GM18519 (cell line): ENCODE measurements around the gene TTC21B.
"Not testable (repeated sequence)": the region's sequence is repeated elsewhere in the genome, so short reads cannot be mapped to it uniquely, and the experiment has no call there.

ENCODE experiments used
- ATAC-seq: cut with Tn5 transposase; IDR thresholded peaks from one replicate; pipeline ENCODE4 v1.9.1; 2021; ENCODE audit warnings: mild to moderate bottlenecking, moderate library complexity; ENCODE audit not compliant: unreplicated experiment, low FRiP score

TTC21B gene

GRCh38 chr2:165953655-165954606, at the start of gene TTC21B:
TSS of gene TTC21B (minus strand) at chr2:165953776. CDS start at chr2:165953705, 71 bp downstream.
- peak; percentile 82 for ATAC-seq

- no peak for ATAC-seq
Observed at GRCh38 chr2:166000401-166000800, 46.8 kb upstream of the TTC21B start.

GRCh38 chr2:165990846-165991245, 37.3 kb upstream of the TTC21B start:
- no peak for ATAC-seq

GRCh38 chr2:165989851-165990250, 36.3 kb upstream of the TTC21B start:
- ATAC-seq, result no peak

GRCh38 chr2:165985120-165985519, 31.5 kb upstream of the TTC21B start:
- no peak for ATAC-seq

- not testable (repeated sequence) for ATAC-seq
Observed at GRCh38 chr2:165972161-165972560, 18.6 kb upstream of the TTC21B start.

- no peak for ATAC-seq
Observed at GRCh38 chr2:165970663-165971062, 17.1 kb upstream of the TTC21B start.

- no peak for ATAC-seq
Observed at GRCh38 chr2:165969227-165969626, 15.7 kb upstream of the TTC21B start.

- no peak for ATAC-seq
Observed at GRCh38 chr2:165967746-165968145, 14.2 kb upstream of the TTC21B start.

- ATAC-seq, result no peak
Observed at GRCh38 chr2:165961818-165962217, 8.2 kb upstream of the TTC21B start.

- no peak for ATAC-seq
Observed at GRCh38 chr2:165959371-165959770, 5.8 kb upstream of the TTC21B start.

- no peak for ATAC-seq
Observed at GRCh38 chr2:165958313-165958960, 4.9 kb upstream of the TTC21B start.

- ATAC-seq, result no peak
Observed at GRCh38 chr2:165957030-165957675, 3.6 kb upstream of the TTC21B start.

GRCh38 chr2:165953306-165953654, 296 bp downstream of the TTC21B start:
- peak; percentile 20 for ATAC-seq

GRCh38 chr2:165952741-165953211, 800 bp downstream of the TTC21B start:
- no peak for ATAC-seq

- ATAC-seq, result no peak
Observed at GRCh38 chr2:165952085-165952484, 1.5 kb downstream of the TTC21B start.

- no peak for ATAC-seq
Observed at GRCh38 chr2:165950438-165950837, 3.1 kb downstream of the TTC21B start.

GRCh38 chr2:165941827-165942226, 11.7 kb downstream of the TTC21B start:
- ATAC-seq, result no peak

- no peak for ATAC-seq
Observed at GRCh38 chr2:165938237-165938636, 15.3 kb downstream of the TTC21B start.

GRCh38 chr2:165933211-165933910, 20.2 kb downstream of the TTC21B start:
- ATAC-seq, result no peak
